Activated T-helper 17 cell treated with anti-CD3 and anti-CD28 coated beads, Interleukin-2, amount 50 U/mL, for 72 hours (primary cell): ENCODE data around the gene GALNT15. TPM values are rescaled to one million over a fixed set of nuclear protein-coding genes. Genes with fewer than 3 reads are reported as not detected.

ENCODE experiments used
- ATAC-seq: fragments of 150-1000 bp; cut with Tn5 transposase; replicated peaks from 2 replicates; pipeline ENCODE4 v1.10.0; 2021; ENCODE audit warnings: mild to moderate bottlenecking, moderate library complexity
- H3K27ac Mint-ChIP-seq: one replicate; pipeline ENCODE4 v1.8.0; 2022; ENCODE audit warnings: mixed read lengths
- H3K27me3 Mint-ChIP-seq: one replicate; pipeline ENCODE4 v1.8.0; 2022; ENCODE audit warnings: mixed read lengths
- H3K36me3 Mint-ChIP-seq: one replicate; pipeline ENCODE4 v1.8.0; 2022; ENCODE audit warnings: low read depth, mild to moderate bottlenecking, mixed read lengths
- H3K4me1 Mint-ChIP-seq: one replicate; pipeline ENCODE4 v1.8.0; 2022; ENCODE audit warnings: mixed read lengths
- H3K4me3 Mint-ChIP-seq: one replicate; pipeline ENCODE4 v1.8.0; 2022; ENCODE audit warnings: mild to moderate bottlenecking, mixed read lengths
- H3K9me3 Mint-ChIP-seq: one replicate; pipeline ENCODE4 v1.8.0; 2022; ENCODE audit warnings: mixed read lengths
- total RNA-seq, 2 donors: library from RNA; stranded (reverse); gene quantifications; one replicate each; pipeline ENCODE4 v1.2.3, GENCODE V29; 2022

GALNT15 gene
- total RNA-seq, 2 donors from 2014 or later, result 0.22 TPM; not detected in 1

GRCh38 chr3:16239086-16239770, 64.7 kb downstream of the GALNT15 start:
- no peak overlapping the region for H3K27ac Mint-ChIP-seq
- H3K9me3 Mint-ChIP-seq, result peaks cover 5% of the 10 kb centered on the region
- H3K36me3 Mint-ChIP-seq, result no peaks in the 10 kb centered on the region
- ATAC-seq, result no peak
- H3K27me3 Mint-ChIP-seq, result peaks cover 8% of the 10 kb centered on the region
- H3K4me3 Mint-ChIP-seq, result no peak overlapping the region
- peaks cover 6% of the 10 kb centered on the region for H3K4me1 Mint-ChIP-seq

DNA sequence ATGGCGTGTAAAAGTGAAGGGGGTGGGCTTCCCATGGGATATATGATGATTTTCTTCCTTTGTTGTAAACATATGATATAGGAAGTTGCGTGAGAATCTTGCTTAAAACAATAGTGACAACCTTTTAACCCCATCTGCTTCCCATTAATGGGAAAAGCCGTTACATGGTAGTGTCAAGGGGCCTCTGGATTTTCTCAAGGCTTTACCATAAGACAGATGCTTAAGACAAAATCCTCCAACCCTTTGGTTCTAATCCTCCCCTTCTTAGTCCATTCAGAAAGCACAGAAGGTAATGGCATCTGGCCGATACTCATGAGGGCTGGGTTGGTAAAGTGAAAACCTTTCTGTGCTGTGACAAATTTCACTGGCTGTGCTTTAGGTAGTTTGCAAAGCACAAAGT, 65.3 kb downstream of the GALNT15 start:
- ATAC-seq, result peak; percentile 23
- Mint-ChIP-seq H3K9me3 (peaks cover 5% of the 10 kb centered on the region), H3K4me1 (peaks cover 6% of the 10 kb centered on the region), H3K4me3 (no peak overlapping the region), H3K36me3 (no peaks in the 10 kb centered on the region), H3K27ac (no peak overlapping the region), H3K27me3 (peaks cover 5% of the 10 kb centered on the region)

GRCh38 chr3:16240229-16241023, 65.9 kb downstream of the GALNT15 start:
- Mint-ChIP-seq H3K4me3 (no peak overlapping the region), H3K27ac (no peak overlapping the region), H3K36me3 (no peaks in the 10 kb centered on the region), H3K27me3 (peaks cover 2% of the 10 kb centered on the region), H3K4me1 (peaks cover 6% of the 10 kb centered on the region), H3K9me3 (peaks cover 2% of the 10 kb centered on the region)
- peak; percentile 64 for ATAC-seq

- no peak overlapping the region for H3K4me3 Mint-ChIP-seq
- ATAC-seq, result no peak
- H3K27ac Mint-ChIP-seq, result no peak overlapping the region
- H3K9me3 Mint-ChIP-seq, result no peaks in the 10 kb centered on the region
- H3K27me3 Mint-ChIP-seq, result no peaks in the 10 kb centered on the region
- peaks cover 6% of the 10 kb centered on the region for H3K4me1 Mint-ChIP-seq
- no peaks in the 10 kb centered on the region for H3K36me3 Mint-ChIP-seq
These were observed 66.7 kb downstream of the GALNT15 start for GRCh38 chr3:16241225-16241624.

DNA sequence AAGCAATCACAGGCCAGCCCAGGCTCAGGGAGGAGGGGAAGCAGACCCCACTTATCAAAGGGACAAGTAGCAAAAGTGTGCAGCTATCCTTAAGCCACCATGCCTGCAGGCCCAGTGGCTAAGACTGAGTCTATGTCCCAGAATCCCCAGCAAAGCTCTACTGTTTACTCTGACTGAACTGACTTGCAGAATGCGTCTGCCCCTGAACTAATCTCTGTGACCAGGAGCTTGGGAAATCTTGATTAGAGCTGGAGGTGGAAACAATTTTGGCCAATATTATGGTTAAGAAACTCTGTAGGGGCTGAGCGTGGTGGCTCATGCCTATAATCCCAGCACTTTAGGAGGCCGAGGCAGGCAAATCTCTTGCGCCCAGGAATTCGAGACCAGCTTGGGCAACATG, 67.7 kb downstream of the GALNT15 start:
- peaks cover 12% of the 10 kb centered on the region for H3K4me1 Mint-ChIP-seq
- H3K4me3 Mint-ChIP-seq, result no peak overlapping the region
- no peaks in the 10 kb centered on the region for H3K9me3 Mint-ChIP-seq
- no peak for ATAC-seq
- H3K36me3 Mint-ChIP-seq, result no peaks in the 10 kb centered on the region
- H3K27me3 Mint-ChIP-seq, result no peaks in the 10 kb centered on the region
- no peak overlapping the region for H3K27ac Mint-ChIP-seq

- ATAC-seq, result peak; percentile 29
- H3K4me3 Mint-ChIP-seq, result no peak overlapping the region
- no peaks in the 10 kb centered on the region for H3K36me3 Mint-ChIP-seq
- H3K27ac Mint-ChIP-seq, result no peak overlapping the region
- H3K4me1 Mint-ChIP-seq, result peaks cover 18% of the 10 kb centered on the region
- no peaks in the 10 kb centered on the region for H3K27me3 Mint-ChIP-seq
- no peaks in the 10 kb centered on the region for H3K9me3 Mint-ChIP-seq
These were observed 69.4 kb downstream of the GALNT15 start for GRCh38 chr3:16243706-16244490.

- Mint-ChIP-seq H3K27me3 (no peaks in the 10 kb centered on the region), H3K36me3 (no peaks in the 10 kb centered on the region), H3K27ac (no peak overlapping the region), H3K4me1 (peaks cover 16% of the 10 kb centered on the region), H3K9me3 (no peaks in the 10 kb centered on the region), H3K4me3 (no peak overlapping the region)
- ATAC-seq, result no peak
These were observed 71.1 kb downstream of the GALNT15 start for GRCh38 chr3:16245609-16246008.

DNA sequence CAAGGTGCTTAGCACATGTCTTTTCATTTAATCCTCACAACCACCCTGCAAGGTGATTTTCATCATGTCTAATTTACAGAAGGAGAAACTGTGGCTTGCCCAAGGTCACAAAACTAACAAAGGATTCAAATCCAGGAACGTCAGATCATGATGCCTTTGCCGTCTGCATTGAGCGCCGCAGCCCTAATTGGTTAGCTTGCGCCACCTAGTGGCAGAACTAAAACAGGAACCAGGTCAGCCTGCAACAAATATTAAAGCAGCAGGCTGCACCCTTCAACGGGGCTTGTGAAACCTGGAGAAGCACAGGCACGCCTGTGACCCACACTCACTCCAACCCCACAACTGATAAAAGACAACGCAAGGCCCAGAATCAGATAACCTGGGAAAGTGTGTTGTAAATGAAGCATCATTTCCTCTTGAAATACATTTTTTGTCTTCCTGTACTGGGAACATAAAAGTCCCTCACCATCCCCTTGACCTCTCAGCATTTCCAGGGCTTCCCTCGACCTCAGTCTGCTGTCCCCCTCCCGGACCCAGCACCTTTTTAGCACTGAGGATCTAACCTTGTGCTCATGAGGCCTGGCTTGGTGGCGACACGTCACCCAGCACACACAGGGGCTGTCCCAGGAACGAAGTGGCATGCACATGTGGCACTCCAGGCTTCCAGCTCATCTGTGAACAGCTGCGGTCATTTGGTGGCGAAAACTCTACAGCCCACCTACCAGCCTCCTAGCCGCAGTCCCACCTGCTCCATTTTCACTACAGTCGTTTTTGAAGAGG, 73.0 kb downstream of the GALNT15 start:
- ATAC-seq, result peak; percentile 88
- H3K27ac Mint-ChIP-seq, result peak overlapping the region; percentile 71
- no peaks in the 10 kb centered on the region for H3K36me3 Mint-ChIP-seq
- no peaks in the 10 kb centered on the region for H3K27me3 Mint-ChIP-seq
- peak overlapping the region; percentile 49 for H3K4me3 Mint-ChIP-seq
- peaks cover 12% of the 10 kb centered on the region for H3K4me1 Mint-ChIP-seq
- H3K9me3 Mint-ChIP-seq, result no peaks in the 10 kb centered on the region

- H3K27ac Mint-ChIP-seq, result no peak overlapping the region
- peaks cover 16% of the 10 kb centered on the region for H3K4me1 Mint-ChIP-seq
- peak overlapping the region; percentile 49 for H3K4me3 Mint-ChIP-seq
- H3K27me3 Mint-ChIP-seq, result no peaks in the 10 kb centered on the region
- no peak for ATAC-seq
- H3K36me3 Mint-ChIP-seq, result no peaks in the 10 kb centered on the region
- H3K9me3 Mint-ChIP-seq, result no peaks in the 10 kb centered on the region
These were observed 74.1 kb downstream of the GALNT15 start for GRCh38 chr3:16248556-16248955.

GRCh38 chr3:16249336-16249735, 74.9 kb downstream of the GALNT15 start:
- Mint-ChIP-seq H3K4me3 (no peak overlapping the region), H3K9me3 (no peaks in the 10 kb centered on the region), H3K27me3 (no peaks in the 10 kb centered on the region), H3K36me3 (no peaks in the 10 kb centered on the region), H3K27ac (no peak overlapping the region), H3K4me1 (peaks cover 18% of the 10 kb centered on the region)
- no peak for ATAC-seq

DNA sequence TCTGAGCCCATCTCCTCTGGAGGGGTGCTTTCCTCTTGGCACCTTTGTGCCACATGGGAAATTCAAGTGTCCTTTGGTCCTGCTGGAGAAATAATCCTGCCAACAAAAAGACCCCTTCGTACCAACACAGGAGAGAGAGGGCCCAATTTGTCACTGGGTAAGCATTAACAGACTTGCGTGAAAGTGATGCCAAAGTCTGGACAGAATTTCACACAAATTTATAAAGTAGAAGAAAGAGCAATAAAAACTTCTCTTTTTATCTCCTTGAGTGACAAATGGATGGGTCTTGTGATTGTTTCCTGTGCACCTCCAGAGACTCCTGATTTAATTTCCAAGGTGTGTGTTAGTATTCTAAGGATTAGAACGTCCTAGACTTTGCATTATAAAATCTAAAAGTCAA, 75.4 kb downstream of the GALNT15 start:
- no peak for ATAC-seq
- no peak overlapping the region for H3K27ac Mint-ChIP-seq
- no peaks in the 10 kb centered on the region for H3K9me3 Mint-ChIP-seq
- H3K27me3 Mint-ChIP-seq, result no peaks in the 10 kb centered on the region
- no peaks in the 10 kb centered on the region for H3K36me3 Mint-ChIP-seq
- H3K4me3 Mint-ChIP-seq, result no peak overlapping the region
- H3K4me1 Mint-ChIP-seq, result peaks cover 23% of the 10 kb centered on the region

DNA sequence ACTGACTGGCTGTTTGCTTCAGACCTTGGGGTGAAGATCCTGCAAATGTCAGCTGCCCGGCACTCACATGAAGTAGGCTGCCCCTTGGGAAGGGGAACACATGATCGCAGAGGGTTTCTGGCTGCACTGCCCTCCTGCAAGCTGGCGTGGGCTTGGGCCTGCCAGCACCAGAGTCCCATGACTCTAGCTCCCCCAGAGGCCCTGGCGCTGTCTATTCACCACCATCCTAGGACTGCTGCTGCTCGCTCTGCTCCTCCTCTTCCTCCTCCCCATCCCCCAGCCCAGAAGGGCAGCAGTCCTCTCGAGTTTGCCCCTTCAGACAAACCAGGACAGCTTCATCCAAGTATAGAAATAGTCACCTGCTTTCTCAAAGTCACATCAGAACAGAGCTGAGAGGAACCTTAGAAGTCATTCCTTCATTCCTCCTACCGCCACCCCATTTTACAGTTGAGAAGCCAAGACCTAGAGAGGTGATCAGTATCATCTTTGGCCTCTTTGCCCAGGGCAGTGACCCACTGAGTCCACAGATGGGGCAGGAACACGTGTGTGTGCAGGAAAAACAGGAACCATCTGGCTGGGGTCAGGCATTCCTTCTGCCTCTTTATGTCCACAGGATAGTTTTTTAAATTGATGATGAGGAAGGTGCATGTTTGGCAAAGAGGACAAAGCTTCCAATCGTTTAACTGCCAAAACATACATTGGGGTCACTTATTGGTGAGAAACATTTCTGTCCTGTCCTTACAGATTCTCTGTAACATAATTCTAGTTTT, 77.0 kb downstream of the GALNT15 start:
- Mint-ChIP-seq H3K27me3 (no peaks in the 10 kb centered on the region), H3K27ac (no peak overlapping the region), H3K4me1 (peaks cover 30% of the 10 kb centered on the region), H3K9me3 (no peaks in the 10 kb centered on the region), H3K4me3 (no peak overlapping the region), H3K36me3 (no peaks in the 10 kb centered on the region)
- no peak for ATAC-seq

DNA sequence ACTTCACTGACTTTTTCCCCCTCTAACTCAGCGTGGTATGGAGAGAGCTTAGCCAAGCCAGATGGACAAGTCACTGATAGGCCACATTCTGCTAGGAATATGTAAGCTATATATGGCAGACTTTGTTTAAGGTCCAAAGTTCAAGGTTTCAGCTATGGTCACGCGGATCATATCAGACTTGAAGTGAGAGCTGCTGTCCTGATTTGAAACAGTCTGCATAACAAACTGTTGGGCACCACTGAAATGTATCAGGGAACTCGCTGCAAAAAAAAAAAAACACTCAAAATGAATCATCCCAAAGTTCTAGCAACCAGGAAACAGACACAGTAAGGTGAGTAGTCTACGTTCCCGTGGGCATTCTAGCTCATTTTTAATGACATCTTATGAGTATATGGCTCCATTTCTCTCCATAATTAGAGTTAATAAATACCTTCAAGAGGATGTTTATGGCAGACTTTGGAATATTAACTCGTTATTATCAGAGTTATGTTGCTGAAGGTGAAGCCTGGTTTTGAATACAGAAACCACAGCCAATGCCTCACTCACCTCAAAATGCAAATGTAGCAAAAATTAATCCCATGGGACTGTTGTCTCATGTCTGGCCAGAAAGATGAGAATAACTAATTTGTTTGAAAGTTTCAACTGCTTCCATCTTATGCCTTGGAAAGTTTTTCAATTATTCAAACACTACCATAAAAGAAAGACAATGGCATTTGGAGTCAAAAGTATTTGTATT, 77.9 kb downstream of the GALNT15 start:
- no peaks in the 10 kb centered on the region for H3K27me3 Mint-ChIP-seq
- no peaks in the 10 kb centered on the region for H3K9me3 Mint-ChIP-seq
- ATAC-seq, result no peak
- H3K27ac Mint-ChIP-seq, result no peak overlapping the region
- H3K36me3 Mint-ChIP-seq, result peaks cover 9% of the 10 kb centered on the region
- H3K4me3 Mint-ChIP-seq, result no peak overlapping the region
- H3K4me1 Mint-ChIP-seq, result peaks cover 24% of the 10 kb centered on the region
